PC-3 (cell line): ENCODE measurements around the gene LYZL6. TPM values are rescaled to one million over a fixed set of nuclear protein-coding genes. Genes with fewer than 3 reads are reported as not detected.

ENCODE experiments used
- ATAC-seq: fragments of 200-7000 bp; cut with Tn5 transposase; 2 replicates; pipeline ENCODE4 v1.9.1; 2020; ENCODE audit warnings: mild to moderate bottlenecking, moderate library complexity
- BruUV-seq: library from RNA; stranded (reverse); fragments of 400-500 nt; replicated peaks from 2 replicates; lab custom pipeline; 2021; lab: Mats Ljungman, UMichigan
- CTCF ChIA-PET: fragments of 300-600 bp; sonication (Branson Sonifier 250); formaldehyde crosslinking; loops from one replicate; lab custom pipeline; 2022; ENCODE audit warnings: antibody characterized with exemption; lab: Charles Lee
- POLR2A ChIA-PET: fragments of 300-600 bp; sonication (Branson Sonifier 250); formaldehyde crosslinking; loops from one replicate; lab custom pipeline; 2022; ENCODE audit warnings: antibody characterized with exemption; ENCODE audit not compliant: unreplicated experiment; lab: Charles Lee
- DNase-seq: peaks from one replicate; pipeline ENCODE4 v3.0.0-alpha.2; 2015
- H2AFZ ChIP-seq: fragments of 300-600 bp; sonication (generic); 2 replicates; pipeline ENCODE4 v1.6.0; 2016; ENCODE audit warnings: antibody characterized with exemption, low read length
- H3F3A ChIP-seq: fragments of 300-600 bp; sonication (generic); one replicate; pipeline ENCODE4 v1.6.0; 2017; ENCODE audit warnings: antibody characterized with exemption, low read length, control low read depth, mild to moderate bottlenecking; ENCODE audit not compliant: unreplicated experiment
- H3K27ac ChIP-seq: fragments of 300-600 bp; sonication (generic); 2 replicates; pipeline ENCODE4 v1.5.1; 2016; ENCODE audit warnings: mild to moderate bottlenecking, low read length
- H3K27me3 ChIP-seq: fragments of 300-600 bp; sonication (generic); 2 replicates; pipeline ENCODE4 v1.6.1; 2016; ENCODE audit warnings: low read length, mixed read lengths
- H3K36me3 ChIP-seq: fragments of 300-600 bp; sonication (generic); 2 replicates; pipeline ENCODE4 v1.6.1; 2016; ENCODE audit warnings: low read depth, mixed run types, low read length, mixed read lengths
- H3K4me1 ChIP-seq: fragments of 300-600 bp; sonication (generic); 2 replicates; pipeline ENCODE4 v1.5.1; 2016; ENCODE audit warnings: low read length; ENCODE audit not compliant: insufficient read depth
- H3K4me2 ChIP-seq: fragments of 300-600 bp; sonication (generic); 2 replicates; pipeline ENCODE4 v1.6.0; 2016; ENCODE audit warnings: low read length
- H3K4me3 ChIP-seq: fragments of 300-600 bp; sonication (generic); 2 replicates; pipeline ENCODE4 v1.5.1; 2016; ENCODE audit warnings: mild to moderate bottlenecking, low read length, mixed read lengths
- H3K79me2 ChIP-seq: fragments of 300-600 bp; sonication (generic); 2 replicates; pipeline ENCODE4 v1.6.1; 2017; ENCODE audit warnings: low read length, mixed read lengths
- H3K9ac ChIP-seq: fragments of 300-600 bp; sonication (generic); 2 replicates; pipeline ENCODE4 v1.6.0; 2016; ENCODE audit warnings: mild to moderate bottlenecking, low read length
- H3K9me2 ChIP-seq: fragments of 300-600 bp; sonication (generic); replicated peaks from 2 replicates; pipeline ENCODE4 v1.6.1; 2016; ENCODE audit warnings: mixed run types, low read length, mixed read lengths
- H3K9me3 ChIP-seq: fragments of 300-600 bp; sonication (generic); 2 replicates; pipeline ENCODE4 v1.6.1; 2016; ENCODE audit warnings: low read length, mixed read lengths
- H4K20me1 ChIP-seq: fragments of 300-600 bp; sonication (generic); 2 replicates; pipeline ENCODE4 v1.6.1; 2016; ENCODE audit warnings: low read length, mixed read lengths
- EZH2 ChIP-seq: fragments of 300-600 bp; sonication (generic); IDR thresholded peaks from one replicate; pipeline ENCODE4 v1.6.1; 2017; ENCODE audit warnings: antibody characterized with exemption, mild to moderate bottlenecking, low read length; ENCODE audit not compliant: unreplicated experiment
- EZH2phosphoT487 ChIP-seq: fragments of 300-600 bp; sonication (generic); IDR thresholded peaks from 2 replicates; pipeline ENCODE4 v1.6.1; 2018; ENCODE audit warnings: mild to moderate bottlenecking, antibody characterized with exemption, low read length, borderline replicate concordance
- intact Hi-C: fragments of 100-400 bp; cut with micrococcal nuclease; formaldehyde crosslinking; loops from 2 replicates; pipeline ENCODE4 v1.9.0; 2023
- total RNA-seq: library from RNA; depleted of rRNA; stranded (reverse); fragments of >200 nt; gene quantifications from 2 replicates; pipeline ENCODE4 v1.2.3, GENCODE V29; 2014
- TF ChIP-seq, protein P1 (sequence below): fragments of 300-600 bp; sonication (generic); conservative IDR thresholded peaks from 2 replicates; pipeline ENCODE4 v1.5.1; 2017; ENCODE audit warnings: antibody characterized with exemption, low read depth, mild to moderate bottlenecking, low read length

Gene LYZL6
- total RNA-seq, 1 experiment from 2014 or later, result not detected

DNA sequence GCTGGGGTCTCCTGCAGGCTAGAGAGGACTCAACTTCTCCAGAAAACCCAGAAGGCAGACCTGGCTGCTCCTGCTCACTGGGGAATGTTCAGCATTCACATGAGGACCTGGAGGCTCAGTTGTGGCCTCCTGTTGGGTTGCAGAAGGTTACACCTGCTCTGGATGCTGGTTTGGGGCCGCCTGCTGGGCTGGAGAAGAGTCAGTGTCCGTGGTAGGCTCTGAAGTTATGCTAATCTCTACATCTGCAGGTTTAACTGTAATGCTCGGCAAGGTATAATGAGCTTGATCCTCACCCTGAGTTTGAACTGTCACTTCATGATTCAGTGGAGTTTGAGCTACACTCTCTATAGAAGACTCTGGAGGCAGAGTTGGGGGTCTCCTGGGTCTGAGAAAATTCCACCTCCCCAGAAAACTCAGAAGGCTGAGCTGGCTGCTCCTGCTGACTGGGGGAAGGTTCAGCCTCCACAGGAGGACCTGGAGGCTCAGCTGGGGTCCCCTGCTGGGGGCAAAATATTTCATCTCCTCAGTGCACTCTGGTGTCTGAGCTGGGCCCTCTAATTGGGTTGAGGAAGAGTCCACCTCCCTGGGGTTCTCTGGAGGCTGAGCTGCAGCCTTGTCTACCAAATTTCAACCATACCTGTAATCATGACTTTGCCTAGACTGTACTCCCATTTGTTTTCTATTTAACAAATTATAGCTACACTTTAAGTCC is 36.4 kb downstream of the LYZL6 start:
- no peak overlapping the region for H3K9ac ChIP-seq
- no peaks in the 10 kb centered on the region for H3K79me2 ChIP-seq
- ATAC-seq (no peak), DNase-seq (no peak)
- no peak overlapping the region for H3K4me2 ChIP-seq
- H3K27ac ChIP-seq, result no peak overlapping the region
- H3K9me2 ChIP-seq, result no peaks in the 10 kb centered on the region
- no peak for TF ChIP-seq EZH2
- TF ChIP-seq, protein P1, sequence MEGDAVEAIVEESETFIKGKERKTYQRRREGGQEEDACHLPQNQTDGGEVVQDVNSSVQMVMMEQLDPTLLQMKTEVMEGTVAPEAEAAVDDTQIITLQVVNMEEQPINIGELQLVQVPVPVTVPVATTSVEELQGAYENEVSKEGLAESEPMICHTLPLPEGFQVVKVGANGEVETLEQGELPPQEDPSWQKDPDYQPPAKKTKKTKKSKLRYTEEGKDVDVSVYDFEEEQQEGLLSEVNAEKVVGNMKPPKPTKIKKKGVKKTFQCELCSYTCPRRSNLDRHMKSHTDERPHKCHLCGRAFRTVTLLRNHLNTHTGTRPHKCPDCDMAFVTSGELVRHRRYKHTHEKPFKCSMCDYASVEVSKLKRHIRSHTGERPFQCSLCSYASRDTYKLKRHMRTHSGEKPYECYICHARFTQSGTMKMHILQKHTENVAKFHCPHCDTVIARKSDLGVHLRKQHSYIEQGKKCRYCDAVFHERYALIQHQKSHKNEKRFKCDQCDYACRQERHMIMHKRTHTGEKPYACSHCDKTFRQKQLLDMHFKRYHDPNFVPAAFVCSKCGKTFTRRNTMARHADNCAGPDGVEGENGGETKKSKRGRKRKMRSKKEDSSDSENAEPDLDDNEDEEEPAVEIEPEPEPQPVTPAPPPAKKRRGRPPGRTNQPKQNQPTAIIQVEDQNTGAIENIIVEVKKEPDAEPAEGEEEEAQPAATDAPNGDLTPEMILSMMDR, result no peak
- no peak for TF ChIP-seq EZH2phosphoT487
- no peaks in the 10 kb centered on the region for H3F3A ChIP-seq
- no peaks in the 10 kb centered on the region for H3K4me1 ChIP-seq
- H3K4me3 ChIP-seq, result no peak overlapping the region
- ChIA-PET CTCF (no interaction called here), POLR2A (no interaction called here)
- intact Hi-C loops, result no loop called here
- BruUV-seq, result no TSS peak
- H3K9me3 ChIP-seq, result no peaks in the 10 kb centered on the region
- H2AFZ ChIP-seq, result no peak overlapping the region
- H4K20me1 ChIP-seq, result no peaks in the 10 kb centered on the region
- H3K27me3 ChIP-seq, result no peaks in the 10 kb centered on the region
- H3K36me3 ChIP-seq, result no peaks in the 10 kb centered on the region

DNA sequence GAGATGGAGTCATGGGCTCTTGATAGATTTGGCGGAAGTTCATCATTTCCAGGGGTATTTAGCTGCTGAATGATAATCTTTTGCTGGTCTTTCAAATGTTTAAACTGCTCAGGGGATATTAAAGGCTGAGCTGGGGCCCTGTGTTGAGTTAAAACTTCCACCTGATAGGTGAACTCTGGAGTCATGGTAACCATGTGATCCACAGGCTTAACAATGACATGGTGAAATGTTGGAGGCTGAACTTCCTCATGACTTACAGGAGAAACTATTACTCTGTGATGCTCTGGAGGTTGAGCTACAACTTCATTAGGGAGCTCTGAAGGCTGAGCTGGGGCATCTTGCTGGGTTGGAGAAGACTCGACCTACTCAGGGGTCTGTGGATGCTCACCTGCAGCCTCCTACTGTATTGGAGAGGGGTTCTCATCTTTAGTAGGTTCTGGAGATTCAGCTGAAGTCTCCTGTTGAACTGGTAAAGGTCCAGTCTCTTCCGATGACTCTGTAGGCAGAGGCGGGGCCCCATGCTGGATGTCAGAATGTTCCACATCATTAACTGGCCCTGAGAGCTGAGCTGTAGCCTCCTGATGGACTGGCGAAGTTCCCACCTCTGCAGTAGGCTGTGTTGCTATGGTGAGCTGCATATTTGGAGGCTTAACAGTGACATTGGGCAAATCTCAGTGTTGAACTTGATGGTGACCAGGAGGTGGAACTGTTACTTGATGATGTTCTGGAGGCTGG is 37.2 kb downstream of the LYZL6 start:
- H3K4me1 ChIP-seq, result no peaks in the 10 kb centered on the region
- no peaks in the 10 kb centered on the region for H4K20me1 ChIP-seq
- no peaks in the 10 kb centered on the region for H3F3A ChIP-seq
- TF ChIP-seq, protein P1, result no peak
- TF ChIP-seq EZH2phosphoT487 (no peak), EZH2 (no peak)
- no peaks in the 10 kb centered on the region for H3K9me3 ChIP-seq
- no peaks in the 10 kb centered on the region for H3K27me3 ChIP-seq
- H3K27ac ChIP-seq, result no peak overlapping the region
- H3K9me2 ChIP-seq, result no peaks in the 10 kb centered on the region
- no peak overlapping the region for H3K4me2 ChIP-seq
- H3K36me3 ChIP-seq, result no peaks in the 10 kb centered on the region
- ChIA-PET CTCF (no interaction called here), POLR2A (no interaction called here)
- no peak overlapping the region for H2AFZ ChIP-seq
- no peak overlapping the region for H3K4me3 ChIP-seq
- DNase-seq (no peak), ATAC-seq (no peak)
- no peaks in the 10 kb centered on the region for H3K79me2 ChIP-seq
- BruUV-seq, result no TSS peak
- intact Hi-C loops, result no loop called here
- no peak overlapping the region for H3K9ac ChIP-seq

DNA sequence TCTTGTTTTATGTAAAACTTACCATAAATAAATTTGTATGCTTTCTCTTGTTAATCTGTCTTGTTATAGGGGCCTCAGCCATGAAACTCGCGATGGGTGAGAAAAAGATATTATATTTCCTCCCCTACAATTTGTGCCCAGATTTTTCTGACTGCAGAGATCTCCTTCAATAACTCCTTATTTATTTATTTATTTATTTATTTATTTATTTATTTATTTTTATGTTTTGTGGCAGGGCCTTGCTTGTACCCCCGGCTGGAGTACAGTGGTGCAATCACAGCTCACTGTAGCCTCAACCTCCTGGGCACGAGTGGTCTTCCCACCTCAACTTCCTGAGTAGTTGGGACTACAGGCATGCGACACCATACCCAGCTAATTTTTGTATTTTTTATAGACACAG is 40.1 kb downstream of the LYZL6 start:
- no peak for DNase-seq
- intact Hi-C loops, result no loop called here
- no peak for ATAC-seq
- no TSS peak for BruUV-seq
- TF ChIP-seq EZH2phosphoT487 (no peak), EZH2 (no peak)
- TF ChIP-seq, protein P1, result no peak
- no peaks in the 10 kb centered on the region for H3K9me3 ChIP-seq
- no peak overlapping the region for H3K4me2 ChIP-seq
- H3K27me3 ChIP-seq, result no peaks in the 10 kb centered on the region
- H3K27ac ChIP-seq, result no peak overlapping the region
- no peaks in the 10 kb centered on the region for H3K36me3 ChIP-seq
- H2AFZ ChIP-seq, result no peak overlapping the region
- no peak overlapping the region for H3K9ac ChIP-seq
- POLR2A ChIA-PET, result no interaction called here
- no peaks in the 10 kb centered on the region for H3F3A ChIP-seq
- H3K79me2 ChIP-seq, result no peaks in the 10 kb centered on the region
- no peaks in the 10 kb centered on the region for H3K9me2 ChIP-seq
- H3K4me3 ChIP-seq, result no peak overlapping the region
- CTCF ChIA-PET, result no interaction called here
- H3K4me1 ChIP-seq, result no peaks in the 10 kb centered on the region
- H4K20me1 ChIP-seq, result no peaks in the 10 kb centered on the region
